HG03039 (cell line): Measurements from ENCODE around the gene ARSB.
"Not testable (repeated sequence)": the region's sequence is repeated elsewhere in the genome, so short reads cannot be mapped to it uniquely, and the experiment has no call there.

Experiments used
- ATAC-seq: cut with Tn5 transposase; IDR thresholded peaks from one replicate; pipeline ENCODE4 v1.9.1; 2021; ENCODE audit warnings: mild to moderate bottlenecking, moderate library complexity; ENCODE audit not compliant: unreplicated experiment

Gene ARSB

DNA sequence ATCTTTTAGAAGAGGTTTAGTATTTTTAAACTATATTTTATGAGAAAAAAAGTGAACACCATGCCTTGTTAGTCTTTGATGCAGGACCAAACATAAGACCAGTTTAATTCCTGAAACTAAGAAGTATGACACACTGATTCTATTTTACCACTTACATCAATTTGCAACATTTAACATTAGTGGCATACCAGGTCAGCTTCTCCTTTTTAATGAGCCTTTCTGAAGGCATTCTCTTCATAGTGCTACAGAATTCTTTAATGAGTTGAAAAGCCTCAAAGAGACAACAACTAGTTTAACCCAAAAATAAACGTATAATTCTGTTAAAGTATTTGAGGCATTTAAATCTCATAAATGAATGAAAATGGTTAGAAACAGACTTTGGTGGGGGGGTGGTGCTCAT, 28.2 kb downstream of the ARSB start:
- ATAC-seq, result no peak

GRCh38 chr5:78953092-78953800, 31.9 kb downstream of the ARSB start:
- no peak for ATAC-seq

GRCh38 chr5:78930721-78931120, 54.4 kb downstream of the ARSB start:
- no peak for ATAC-seq

GRCh38 chr5:78929833-78930232, 55.3 kb downstream of the ARSB start:
- no peak for ATAC-seq

DNA sequence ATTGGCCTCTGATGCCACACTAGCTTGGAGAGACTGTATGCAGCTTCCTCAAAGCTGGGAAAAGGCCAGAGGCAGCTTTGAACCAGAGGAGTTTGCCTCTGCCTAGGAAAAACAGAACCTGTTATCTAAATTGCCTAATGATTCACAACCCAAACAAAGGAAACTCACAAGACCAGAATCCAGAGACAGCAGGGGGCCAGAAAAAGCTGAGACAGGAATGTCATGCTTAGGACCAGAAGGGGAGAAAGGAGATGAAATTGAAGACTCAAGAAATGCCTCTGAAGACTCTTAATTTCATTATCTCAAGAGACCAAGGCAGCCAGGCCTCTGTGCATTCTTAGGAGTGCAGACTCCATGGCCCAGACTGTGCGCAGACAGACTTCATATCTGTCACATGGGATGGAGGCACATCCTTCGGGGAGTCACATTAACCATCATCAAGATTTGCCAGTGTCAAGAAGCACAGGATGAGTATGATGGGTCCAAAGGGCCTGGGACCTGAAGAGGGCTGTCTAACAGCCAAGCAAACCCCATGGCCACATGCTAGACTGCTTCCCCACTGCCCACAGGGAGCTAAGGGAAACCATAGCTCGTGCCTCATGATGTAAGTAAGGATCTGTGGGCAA, 57.3 kb downstream of the ARSB start:
- ATAC-seq, result no peak

DNA sequence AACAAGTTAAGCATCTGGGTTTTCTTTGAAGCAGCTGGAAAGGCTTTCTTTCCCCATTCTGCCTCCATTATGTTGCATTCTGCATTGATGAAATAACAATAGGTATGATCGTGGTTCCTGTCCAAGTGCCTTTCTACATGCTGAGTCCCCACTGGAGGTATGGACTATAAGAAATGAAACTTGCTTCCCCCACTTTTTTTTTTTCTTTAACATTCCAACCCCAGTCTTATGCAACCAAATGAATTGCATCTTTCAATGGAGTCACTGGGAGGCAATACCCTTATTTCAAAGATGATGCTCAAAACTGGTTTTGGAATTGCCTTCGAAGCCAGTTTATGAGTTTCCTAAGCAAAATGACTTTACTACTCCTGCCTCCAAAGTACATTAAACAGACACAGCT, 58.9 kb downstream of the ARSB start:
- ATAC-seq, result no peak

DNA sequence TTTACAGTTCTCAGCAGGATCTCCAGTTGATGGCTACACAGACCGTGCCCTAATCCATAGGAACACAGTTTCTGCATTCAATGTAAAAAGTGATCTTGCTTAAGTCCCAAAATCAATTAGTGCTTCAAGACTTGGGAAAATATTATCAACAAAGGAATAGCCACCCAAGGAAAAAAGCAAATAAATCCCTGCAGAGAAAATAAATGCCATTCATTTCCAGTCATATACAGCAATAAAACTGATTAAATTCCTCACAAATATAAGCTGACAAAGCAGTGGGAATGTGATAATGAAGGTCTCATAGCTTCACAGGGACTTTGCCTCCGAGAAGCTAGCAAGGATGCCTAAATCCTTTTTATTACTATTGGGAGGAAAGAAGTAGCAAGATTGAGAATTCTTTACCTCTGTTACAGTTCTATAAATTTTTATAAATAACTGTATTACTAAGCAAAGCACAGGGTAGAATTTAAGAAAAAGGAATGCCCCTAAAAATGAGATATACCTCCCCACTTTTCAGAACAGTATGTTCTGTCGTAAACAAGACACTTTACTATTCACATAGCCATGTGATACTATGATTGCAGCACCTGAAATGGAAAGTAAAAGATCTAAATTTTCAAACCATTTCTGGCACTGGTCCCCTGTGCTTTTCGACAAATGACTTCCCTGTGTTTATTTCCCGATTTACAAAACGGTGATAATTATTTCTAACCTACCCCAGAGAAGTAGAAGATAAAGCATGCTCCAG, 59.8 kb downstream of the ARSB start:
- no peak for ATAC-seq

GRCh38 chr5:78923622-78923970, 61.5 kb downstream of the ARSB start:
- ATAC-seq, result no peak

GRCh38 chr5:78922879-78923621, 62.1 kb downstream of the ARSB start:
- no peak for ATAC-seq

GRCh38 chr5:78920604-78921003, 64.5 kb downstream of the ARSB start:
- ATAC-seq, result no peak

DNA sequence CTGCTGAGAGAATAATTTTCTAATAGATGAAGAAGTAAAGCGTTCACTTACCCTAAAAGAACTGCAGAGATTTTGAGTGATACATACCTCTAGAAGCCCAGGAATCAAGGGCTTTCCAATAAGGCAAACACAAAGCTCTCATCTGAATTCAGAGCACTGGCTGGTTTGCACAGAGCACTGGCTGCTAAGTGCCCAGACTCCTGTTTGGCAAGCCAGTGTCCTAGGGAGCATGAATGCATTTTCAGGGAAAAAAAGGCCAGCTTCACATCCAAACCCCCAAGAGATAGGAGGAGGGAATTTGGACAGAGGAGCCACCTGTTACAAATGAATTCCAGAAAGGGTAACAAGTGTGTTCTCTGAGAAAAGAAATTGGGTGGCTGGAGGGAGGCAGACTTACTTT, 65.3 kb downstream of the ARSB start:
- no peak for ATAC-seq

DNA sequence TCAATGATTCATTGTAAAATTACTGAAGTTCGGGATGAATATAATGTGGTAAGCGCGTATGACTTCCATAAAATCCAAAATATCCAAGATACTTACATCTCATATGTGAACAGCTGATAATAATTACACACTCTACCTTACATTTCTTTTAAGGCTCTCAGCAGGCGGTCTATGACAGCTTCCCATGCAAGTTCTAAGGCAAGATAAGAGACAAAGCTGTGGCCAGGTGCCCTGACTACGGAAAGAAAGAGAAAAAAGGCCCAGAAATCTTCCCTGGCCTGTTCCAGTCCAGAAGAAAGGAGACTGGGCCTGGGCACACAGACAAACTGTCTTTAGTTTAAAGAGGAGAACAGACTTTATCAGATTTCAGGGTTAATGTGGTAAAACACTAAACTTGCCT, 69.1 kb downstream of the ARSB start:
- no peak for ATAC-seq

DNA sequence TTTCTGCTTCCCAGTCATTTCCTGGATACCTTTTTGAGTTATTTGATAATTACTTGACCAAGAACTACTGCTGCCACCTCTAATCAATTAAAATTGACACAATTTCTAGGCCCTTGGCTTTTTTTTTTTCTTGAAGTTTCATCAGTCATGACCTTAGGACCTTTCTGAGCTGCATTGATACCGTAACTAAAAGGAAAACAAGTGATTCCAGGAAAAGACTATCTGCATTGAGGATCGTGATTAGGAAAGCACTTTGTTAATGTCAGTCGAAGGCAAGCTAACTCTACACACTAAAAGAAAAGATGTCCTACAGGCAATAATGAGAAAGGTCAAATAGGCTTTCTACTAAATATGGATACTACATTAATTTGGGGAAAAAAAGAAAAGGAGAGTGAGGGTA, 69.9 kb downstream of the ARSB start:
- ATAC-seq, result no peak

- ATAC-seq, result no peak
Measured at GRCh38 chr5:78912811-78913210, 72.3 kb downstream of the ARSB start.

DNA sequence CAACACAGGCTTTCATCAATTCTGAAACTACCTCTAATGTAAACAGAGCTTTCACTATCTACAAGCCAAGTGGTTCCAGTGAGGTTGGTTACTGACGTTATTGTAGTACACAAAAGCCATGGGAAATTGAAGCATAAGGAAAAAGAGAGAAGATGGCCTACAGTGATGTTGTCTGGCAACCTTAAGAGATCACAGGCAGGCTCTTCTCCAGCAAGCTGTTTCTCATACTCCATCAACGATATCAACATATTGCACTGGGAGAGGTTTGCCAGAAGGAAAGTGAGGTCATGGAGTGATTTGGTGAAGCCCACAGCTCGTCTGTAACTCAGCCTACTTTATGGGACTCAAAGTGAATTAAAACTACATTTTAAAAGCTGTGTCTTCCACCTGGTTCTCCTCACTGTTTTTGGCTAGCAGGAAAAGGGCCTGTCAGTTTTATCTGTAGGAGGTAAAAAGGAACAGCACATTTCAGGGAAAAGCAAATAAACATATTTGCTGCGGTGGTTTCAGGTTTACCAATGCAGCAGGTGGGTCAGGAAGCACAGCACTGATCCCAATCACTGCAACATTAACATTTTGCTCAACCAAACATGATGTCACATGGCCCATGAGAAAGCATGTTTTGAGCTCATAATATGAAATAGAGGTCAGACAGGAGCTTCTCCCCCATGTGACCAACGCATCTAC, 72.9 kb downstream of the ARSB start:
- no peak for ATAC-seq

GRCh38 chr5:78909224-78909983, 75.7 kb downstream of the ARSB start:
- ATAC-seq, result not testable (repeated sequence)

GRCh38 chr5:78908173-78909061, 76.7 kb downstream of the ARSB start:
- ATAC-seq, result no peak

GRCh38 chr5:78907255-78907891, 77.7 kb downstream of the ARSB start:
- ATAC-seq, result no peak
